ENCODE data around the gene NIPA2. TPM values are rescaled to one million over a fixed set of nuclear protein-coding genes. Genes with fewer than 3 reads are reported as not detected.
A peak's percentile ranks its signal among the peaks of the same experiment; 100 is the strongest.
"Not testable (repeated sequence)": the region's sequence is repeated elsewhere in the genome, so short reads cannot be mapped to it uniquely, and the experiment has no call there.

Gene NIPA2
- total RNA-seq, result 35.1 TPM

GRCh38 chr15:22838292-22839042 lies at the start of gene NIPA2:
NIPA2 (plus strand) TSS chr15:22838666; CDS start chr15:22851732, 13,066 bp downstream.
- peak; percentile 99 for DNase-seq (ENCODE audit: low spot score)
- peak; percentile 100 for ATAC-seq
- intact Hi-C loops (cut with DNase I), result no loop called here

GRCh38 chr15:22794063-22794462 lies 44.4 kb upstream of the NIPA2 start:
- no peak for ATAC-seq
- DNase-seq (ENCODE audit: low spot score), result no peak
- intact Hi-C loops (cut with DNase I), result no loop called here

GRCh38 chr15:22794621-22795167 lies 43.8 kb upstream of the NIPA2 start:
- no peak for DNase-seq (ENCODE audit: low spot score)
- ATAC-seq, result no peak
- intact Hi-C loops (cut with DNase I), result no loop called here

- intact Hi-C loops (cut with DNase I), result no loop called here
- DNase-seq (ENCODE audit: low spot score) (no peak), ATAC-seq (no peak)
Observed at GRCh38 chr15:22795206-22796063, 43.0 kb upstream of the NIPA2 start.

- intact Hi-C loops (cut with DNase I), result no loop called here
- DNase-seq (ENCODE audit: low spot score), result no peak
- no peak for ATAC-seq
Observed at GRCh38 chr15:22796079-22796478, 42.4 kb upstream of the NIPA2 start.

GRCh38 chr15:22799902-22800301 lies 38.6 kb upstream of the NIPA2 start:
- ATAC-seq (no peak), DNase-seq (ENCODE audit: low spot score) (no peak)
- intact Hi-C loops (cut with DNase I), result no loop called here

- ATAC-seq; intact Hi-C loops (cut with DNase I); DNase-seq (ENCODE audit: low spot score): not testable (repeated sequence)
Observed at GRCh38 chr15:22803006-22803405, 35.5 kb upstream of the NIPA2 start.

GRCh38 chr15:22806156-22806555 lies 32.3 kb upstream of the NIPA2 start:
- DNase-seq (ENCODE audit: low spot score), result no peak
- no peak for ATAC-seq

GRCh38 chr15:22806664-22807063 lies 31.8 kb upstream of the NIPA2 start:
- intact Hi-C loops (cut with DNase I), result no loop called here
- no peak for ATAC-seq
- no peak for DNase-seq (ENCODE audit: low spot score)

More at GRCh38 chr15:22806156-22806555, 32.3 kb upstream of the NIPA2 start:
- intact Hi-C loops (cut with DNase I), result no loop called here

- ATAC-seq; intact Hi-C loops (cut with DNase I); DNase-seq (ENCODE audit: low spot score): not testable (repeated sequence)
Observed at GRCh38 chr15:22807831-22808230, 30.6 kb upstream of the NIPA2 start.

GRCh38 chr15:22808240-22808639 lies 30.2 kb upstream of the NIPA2 start:
- intact Hi-C loops (cut with DNase I), result no loop called here
- DNase-seq (ENCODE audit: low spot score), result no peak
- ATAC-seq, result no peak

- intact Hi-C loops (cut with DNase I), result no loop called here
- DNase-seq (ENCODE audit: low spot score), result no peak
- ATAC-seq, result no peak
Observed at GRCh38 chr15:22808761-22809280, 29.6 kb upstream of the NIPA2 start.

- ATAC-seq (no peak), DNase-seq (ENCODE audit: low spot score) (no peak)
- intact Hi-C loops (cut with DNase I), result no loop called here
Observed at GRCh38 chr15:22810033-22810852, 28.2 kb upstream of the NIPA2 start.

- intact Hi-C loops (cut with DNase I), result no loop called here
- ATAC-seq (no peak), DNase-seq (ENCODE audit: low spot score) (no peak)
Observed at GRCh38 chr15:22810853-22811338, 27.6 kb upstream of the NIPA2 start.

GRCh38 chr15:22811640-22812039 lies 26.8 kb upstream of the NIPA2 start:
- no peak for DNase-seq (ENCODE audit: low spot score)
- peak; percentile 36 for ATAC-seq
- intact Hi-C loops (cut with DNase I), result no loop called here

- no peak for ATAC-seq
- intact Hi-C loops (cut with DNase I), result no loop called here
- no peak for DNase-seq (ENCODE audit: low spot score)
Observed at GRCh38 chr15:22813844-22814243, 24.6 kb upstream of the NIPA2 start.

GRCh38 chr15:22815766-22816165 lies 22.7 kb upstream of the NIPA2 start:
- ATAC-seq (no peak), DNase-seq (ENCODE audit: low spot score) (no peak)
- intact Hi-C loops (cut with DNase I), result no loop called here

- ATAC-seq, result no peak
- intact Hi-C loops (cut with DNase I), result no loop called here
- DNase-seq (ENCODE audit: low spot score), result no peak
Observed at GRCh38 chr15:22819651-22820050, 18.8 kb upstream of the NIPA2 start.
